Stimulated activated CD4-positive, alpha-beta T cell treated with anti-CD3 and anti-CD28 coated beads, Interleukin-1b, Interleukin-23, amount 100 ng/mL, for 24 hours (primary cell): ENCODE data around the gene LRP1.

Experiments
- DNase-seq, 4 experiments: peaks; one replicate each; pipeline ENCODE4 v3.0.0-alpha.2; 2020; ENCODE audit warnings: low read depth in 4 of 4, low spot score in 1 of 4

The LRP1 gene

DNA sequence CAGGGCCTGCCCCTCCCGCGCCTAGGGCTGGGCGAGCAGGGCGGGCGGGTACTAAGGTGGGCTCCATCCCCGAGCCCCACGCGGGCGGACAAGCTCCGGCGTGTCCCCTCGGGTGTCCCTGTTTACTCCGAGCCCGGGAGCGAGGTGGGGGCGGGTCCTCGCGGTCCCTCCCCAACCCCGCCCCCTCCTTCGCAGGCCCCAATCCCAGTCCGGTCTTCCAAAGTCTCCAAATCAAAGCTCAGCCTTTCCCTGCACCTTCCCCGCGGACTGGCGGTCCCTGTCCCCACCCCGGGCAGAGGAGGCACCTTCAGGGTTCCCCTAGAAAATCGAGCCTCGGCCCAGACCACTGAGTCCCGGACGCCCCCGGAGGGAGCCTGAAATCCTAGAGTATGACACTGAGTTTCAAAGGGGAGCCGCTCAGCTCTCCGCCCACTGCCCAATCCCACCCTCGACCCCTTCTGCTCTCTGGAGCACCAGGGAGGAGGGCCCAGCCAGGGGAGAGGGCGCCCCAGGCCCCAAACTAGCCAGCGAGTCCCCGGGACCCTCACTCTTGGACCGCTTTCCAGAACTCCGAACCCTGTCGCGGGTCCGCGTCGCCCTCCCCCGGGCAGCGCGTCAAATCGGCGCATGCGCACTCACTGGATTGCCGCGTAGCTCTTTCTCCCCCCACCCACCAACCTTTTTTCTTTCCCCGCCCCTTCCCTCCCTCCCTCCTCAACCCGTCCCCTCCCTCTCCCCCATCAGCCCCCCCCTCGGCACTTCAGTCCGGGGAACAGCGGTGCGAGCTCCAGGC lies at the start of gene LRP1:
TSS of gene LRP1 (plus strand) at position 758 of the 793 bp plus-strand sequence. CDS start 482 bp downstream, outside the sequence.
- DNase-seq, result peak; percentile 50 to 67 (median 57)

DNA sequence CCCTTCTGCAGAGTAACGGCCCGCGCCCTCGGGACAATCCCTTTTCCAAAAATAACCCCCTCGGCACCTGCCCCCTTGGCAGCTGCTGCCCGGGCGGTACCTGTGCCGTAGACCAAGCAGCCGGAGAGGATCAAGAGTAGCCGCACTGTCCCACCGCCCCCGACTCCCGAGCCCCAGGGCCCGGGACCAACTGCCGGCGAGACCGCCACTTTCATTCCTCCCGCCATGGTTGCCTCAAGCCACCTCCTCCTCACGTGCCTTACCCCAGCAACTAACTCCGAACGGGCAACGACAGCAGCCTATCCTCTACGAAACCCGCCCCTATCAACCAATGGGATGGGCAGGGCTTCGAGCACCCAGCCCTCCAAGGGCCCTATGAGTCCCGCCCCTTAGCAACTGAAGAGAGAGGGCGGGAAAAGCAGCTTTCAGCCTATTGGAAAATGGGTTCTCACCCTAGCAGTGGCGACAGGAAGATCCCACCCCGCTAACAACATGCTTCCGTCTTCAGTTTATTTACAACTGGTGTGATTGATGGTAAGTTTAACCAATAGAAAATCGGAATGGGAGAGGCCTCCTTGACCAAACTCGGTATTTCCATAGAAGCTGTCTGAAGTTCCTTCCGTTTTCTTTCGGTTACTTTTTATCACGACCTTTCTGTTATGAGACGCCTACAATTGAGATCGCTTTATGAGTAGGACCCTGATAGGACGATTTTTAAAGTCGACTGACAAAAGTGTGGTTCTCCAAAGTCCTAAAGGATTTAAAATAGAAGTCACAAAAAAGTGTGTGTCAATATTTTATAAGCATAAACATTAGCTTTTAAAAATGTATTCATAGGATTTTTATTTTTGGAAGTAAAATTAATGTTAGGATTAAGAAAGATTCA lies 49.5 kb upstream of the LRP1 start, which contains the start of gene NEMP1:
TSS of gene NEMP1 (minus strand) at position 273 of the 886 bp plus-strand sequence. CDS start at position 227, 46 bp downstream.
- peak; percentile 73 to 92 (median 84) for DNase-seq

GRCh38 chr12:57079821-57080220 lies 48.5 kb upstream of the LRP1 start:
- no peak for DNase-seq

GRCh38 chr12:57080855-57081254 lies 47.4 kb upstream of the LRP1 start:
- no peak for DNase-seq

- no peak for DNase-seq
These were observed 42.2 kb upstream of the LRP1 start for GRCh38 chr12:57085999-57086492.

DNA sequence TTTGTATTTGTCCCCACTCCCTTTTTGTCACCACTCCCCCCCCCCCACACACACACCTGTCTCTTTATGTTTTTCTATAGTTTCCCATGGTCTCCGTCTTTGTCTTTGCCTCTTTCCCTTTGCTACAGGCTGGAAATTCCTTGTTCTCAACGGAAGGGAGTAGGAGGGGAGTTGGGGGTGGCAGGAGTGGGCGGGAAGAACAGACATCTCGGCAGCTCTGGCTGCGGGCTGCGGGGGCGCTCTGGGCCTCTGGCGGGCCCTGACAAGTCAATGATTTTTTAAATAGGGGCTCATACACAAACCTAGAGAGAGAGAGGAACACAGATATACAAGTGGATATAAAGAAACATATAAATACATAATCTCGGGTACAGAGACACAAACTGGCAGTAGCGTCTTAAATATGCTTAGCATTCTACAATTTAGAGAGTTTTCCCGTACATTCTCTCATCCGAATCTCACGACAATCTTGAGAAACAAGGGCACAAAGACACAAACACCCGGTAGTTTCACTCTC lies 41.7 kb upstream of the LRP1 start:
- DNase-seq, result peak in 1 of 4 experiments; percentile 48

DNA sequence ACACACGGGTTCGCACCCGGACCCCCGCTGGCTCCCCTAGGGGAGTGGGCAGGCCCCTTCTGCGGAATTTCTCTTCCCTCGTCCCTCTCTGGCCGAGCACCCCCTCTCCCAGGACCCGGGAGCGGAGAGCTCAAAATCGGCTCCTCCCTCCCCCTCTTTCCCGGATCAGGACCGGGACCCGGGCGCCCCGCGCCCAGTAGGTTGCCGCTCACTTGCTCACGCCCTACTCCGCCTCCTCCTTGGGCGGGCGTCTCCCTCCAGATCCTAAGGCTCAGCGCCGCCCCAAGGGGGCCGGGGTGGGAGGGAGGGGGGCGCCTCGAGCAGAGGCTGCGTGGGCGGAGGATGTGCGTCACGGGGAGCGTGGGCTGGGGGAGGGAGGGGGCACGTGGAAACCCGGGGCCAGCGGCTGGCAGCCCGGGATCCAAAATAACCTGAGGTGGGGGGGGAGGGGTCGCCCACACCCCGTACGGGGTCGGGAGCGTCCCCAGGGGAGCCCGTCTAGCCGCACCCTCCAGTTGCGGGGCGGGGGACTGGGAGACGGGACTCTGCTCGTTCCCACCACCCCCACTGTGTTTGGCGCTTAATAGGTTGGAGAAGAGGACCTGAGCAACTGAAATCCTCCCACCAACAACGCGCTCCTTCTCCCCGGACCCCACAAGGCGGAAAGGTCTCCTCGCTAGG lies 41.1 kb upstream of the LRP1 start:
- DNase-seq, result peak; percentile 75 to 94 (median 92)

DNA sequence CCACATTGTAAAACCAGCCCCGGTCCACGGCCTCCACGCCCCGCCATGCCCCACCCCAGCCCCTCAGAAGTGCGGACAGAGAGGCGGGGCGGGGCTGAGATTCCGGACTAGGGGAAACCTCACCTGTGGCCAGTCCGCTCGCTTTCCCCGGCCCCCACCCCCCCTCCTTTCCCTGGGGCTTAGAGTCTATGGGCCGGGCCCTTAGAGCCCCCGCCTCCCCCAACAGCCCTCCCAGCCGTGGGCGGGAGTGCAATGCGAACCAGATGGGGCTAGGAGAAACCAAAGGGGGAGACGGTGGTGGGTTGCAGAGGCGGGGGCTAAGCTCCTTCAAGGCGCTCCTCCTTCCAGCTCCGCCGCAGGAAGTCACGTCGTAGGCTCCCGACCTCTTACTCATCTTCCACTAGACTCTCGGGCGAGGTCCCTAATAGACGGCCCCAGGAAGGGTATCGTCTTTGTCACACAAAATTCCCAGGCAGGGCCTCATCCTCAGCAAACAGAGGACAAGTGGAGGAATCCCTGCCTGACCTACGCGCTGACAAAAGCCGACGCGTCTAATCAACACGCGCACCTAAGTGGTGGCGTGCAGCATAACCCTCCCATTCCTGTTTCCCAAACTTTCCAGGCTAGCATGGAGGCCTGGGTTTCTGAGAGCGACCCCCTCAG lies 40.5 kb upstream of the LRP1 start:
- DNase-seq, result peak in 3 of 4 experiments; percentile 43 to 87 (median 73)

- DNase-seq, result peak in 3 of 4 experiments; percentile 56 to 95 (median 84)
These were observed 39.7 kb upstream of the LRP1 start, which contains the start of gene NAB2 for GRCh38 chr12:57088354-57089270. NAB2 (plus strand) TSS chr12:57089114; CDS start chr12:57089272, 158 bp downstream.

- DNase-seq, result no peak
These were observed 38.7 kb upstream of the LRP1 start for GRCh38 chr12:57089271-57090245.

DNA sequence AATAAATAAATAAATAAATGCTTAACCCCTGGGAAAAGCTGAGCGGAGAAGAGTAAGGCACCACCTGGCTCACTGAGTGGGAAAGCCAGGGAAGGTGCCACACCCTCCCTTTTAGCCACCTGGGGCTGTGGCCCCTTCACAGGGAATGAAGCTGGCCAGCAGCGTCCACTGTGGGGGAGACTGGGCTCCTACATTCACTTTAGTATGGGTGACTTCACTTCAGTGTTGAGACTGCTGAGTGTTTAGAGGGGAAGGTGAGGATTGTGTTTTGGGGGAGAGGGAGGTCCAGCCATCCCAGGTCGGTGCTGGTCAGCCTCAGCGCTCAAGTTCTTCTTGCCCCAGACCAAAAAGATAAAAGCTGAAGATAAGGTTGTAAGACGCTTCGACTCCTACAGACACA lies 37.8 kb upstream of the LRP1 start:
- no peak for DNase-seq

DNA sequence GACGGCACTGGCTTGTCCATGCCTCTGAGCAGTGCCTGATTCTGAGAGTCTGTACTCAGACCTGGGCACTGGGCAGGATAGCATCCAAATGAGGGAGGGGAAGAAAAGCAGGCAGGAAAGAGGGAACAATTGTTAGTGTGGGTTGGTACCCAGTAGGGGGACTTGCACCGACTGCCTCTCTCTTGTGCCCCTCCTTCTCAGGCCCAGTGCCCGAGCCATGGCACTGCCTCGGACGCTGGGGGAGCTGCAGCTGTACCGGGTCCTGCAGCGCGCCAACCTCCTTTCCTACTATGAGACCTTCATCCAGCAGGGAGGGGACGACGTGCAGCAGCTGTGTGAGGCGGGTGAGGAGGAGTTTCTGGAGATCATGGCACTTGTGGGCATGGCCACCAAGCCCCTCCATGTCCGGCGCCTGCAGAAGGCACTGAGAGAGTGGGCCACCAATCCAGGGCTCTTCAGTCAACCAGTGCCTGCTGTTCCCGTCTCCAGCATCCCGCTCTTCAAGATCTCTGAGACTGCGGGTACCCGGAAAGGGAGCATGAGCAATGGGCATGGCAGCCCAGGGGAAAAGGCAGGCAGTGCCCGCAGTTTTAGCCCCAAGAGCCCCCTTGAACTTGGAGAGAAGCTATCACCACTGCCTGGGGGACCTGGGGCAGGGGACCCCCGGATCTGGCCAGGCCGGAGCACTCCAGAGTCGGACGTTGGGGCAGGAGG lies 37.2 kb upstream of the LRP1 start:
- DNase-seq, result no peak

DNA sequence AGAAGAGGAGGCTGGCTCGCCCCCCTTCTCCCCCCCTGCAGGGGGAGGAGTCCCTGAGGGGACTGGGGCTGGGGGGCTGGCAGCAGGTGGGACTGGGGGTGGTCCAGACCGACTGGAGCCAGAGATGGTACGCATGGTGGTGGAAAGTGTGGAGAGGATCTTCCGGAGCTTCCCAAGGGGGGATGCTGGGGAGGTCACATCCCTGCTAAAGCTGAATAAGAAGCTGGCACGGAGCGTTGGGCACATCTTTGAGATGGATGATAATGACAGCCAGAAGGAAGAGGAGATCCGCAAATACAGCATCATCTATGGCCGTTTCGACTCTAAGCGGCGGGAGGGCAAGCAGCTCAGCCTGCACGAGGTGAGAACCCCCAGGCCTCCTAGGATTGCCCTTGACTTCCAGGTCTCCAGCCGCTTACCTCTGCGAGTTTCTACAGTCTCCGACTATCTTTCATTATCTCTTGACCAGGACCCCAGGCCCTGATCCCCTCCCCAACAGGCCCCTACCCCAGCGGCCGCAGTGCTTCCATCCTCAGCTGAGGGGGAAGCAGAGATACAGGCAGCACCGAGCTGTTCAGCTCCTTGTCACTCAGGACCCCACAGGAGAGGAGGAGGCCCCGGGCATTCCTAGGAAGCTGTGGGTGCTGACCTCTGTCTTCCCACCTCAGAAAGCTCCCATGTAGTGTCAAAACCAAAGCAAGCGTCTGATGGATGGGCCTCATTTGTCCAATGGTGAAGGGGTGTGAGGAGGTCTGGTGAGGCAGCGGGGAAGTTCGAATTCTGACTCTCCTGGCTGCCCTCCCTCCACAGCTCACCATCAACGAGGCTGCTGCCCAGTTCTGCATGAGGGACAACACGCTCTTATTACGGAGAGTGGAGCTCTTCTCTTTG lies 36.4 kb upstream of the LRP1 start:
- no peak for DNase-seq

DNA sequence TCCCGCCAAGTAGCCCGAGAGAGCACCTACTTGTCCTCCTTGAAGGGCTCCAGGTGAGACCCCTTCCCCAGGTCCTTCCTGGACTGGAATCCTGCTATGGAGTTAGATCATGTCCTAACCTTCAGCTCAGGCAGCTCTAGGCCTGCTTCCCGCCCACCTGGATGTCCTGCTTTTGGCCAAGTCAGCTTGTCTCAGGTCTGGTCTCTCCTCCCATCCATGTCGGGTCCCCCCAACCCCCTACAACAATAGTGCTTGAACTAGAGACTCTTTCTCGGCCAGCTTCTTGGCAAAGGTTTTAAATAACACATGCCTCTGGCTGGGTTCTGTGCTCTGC lies 35.8 kb upstream of the LRP1 start:
- DNase-seq, result no peak

DNA sequence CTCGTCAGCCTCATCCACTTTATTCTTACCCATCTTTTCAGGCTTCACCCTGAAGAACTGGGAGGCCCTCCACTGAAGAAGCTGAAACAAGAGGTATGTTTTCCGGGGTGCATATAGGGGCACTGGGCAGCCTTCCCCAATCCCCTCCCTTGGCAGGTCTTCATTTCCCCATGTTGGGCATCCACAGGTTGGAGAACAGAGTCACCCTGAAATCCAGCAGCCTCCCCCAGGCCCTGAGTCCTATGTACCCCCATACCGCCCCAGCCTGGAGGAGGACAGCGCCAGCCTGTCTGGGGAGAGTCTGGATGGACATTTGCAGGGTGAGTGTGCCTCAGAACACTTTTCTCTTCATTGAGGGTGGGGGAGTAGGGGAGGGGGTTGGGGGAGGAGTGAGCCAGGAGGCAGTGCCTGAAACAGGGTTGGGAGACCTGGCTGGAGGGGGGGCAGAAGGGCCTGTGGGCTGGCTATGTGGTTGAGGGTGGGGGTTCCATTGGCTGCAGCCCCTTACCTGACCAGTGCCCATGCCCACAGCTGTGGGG lies 35.3 kb upstream of the LRP1 start:
- DNase-seq, result no peak
